ENCODE measurements around the gene MFN2.
"Not testable (repeated sequence)": the region's sequence is repeated elsewhere in the genome, so short reads cannot be mapped to it uniquely, and the experiment has no call there.

Gene MFN2

GRCh38 chr1:12014141-12014991 lies 34.1 kb downstream of the MFN2 start:
- H3K4me3 ChIP-seq (ENCODE audit: low read depth, low read length), result no peak overlapping the region
- no peak for DNase-seq (ENCODE audit: low read depth)

GRCh38 chr1:12015001-12015491 lies 34.8 kb downstream of the MFN2 start:
- DNase-seq (ENCODE audit: low read depth), result no peak
- no peak overlapping the region for H3K4me3 ChIP-seq (ENCODE audit: low read depth, low read length)

- no peak for DNase-seq (ENCODE audit: low read depth)
- H3K4me3 ChIP-seq (ENCODE audit: low read depth, low read length), result no peak overlapping the region
These were observed 35.3 kb downstream of the MFN2 start for GRCh38 chr1:12015499-12015898.

GRCh38 chr1:12016182-12016581 lies 35.9 kb downstream of the MFN2 start:
- DNase-seq (ENCODE audit: low read depth), result no peak

GRCh38 chr1:12019858-12020509 lies 39.7 kb downstream of the MFN2 start:
- DNase-seq (ENCODE audit: low read depth), result no peak
- H3K4me3 ChIP-seq (ENCODE audit: low read depth, low read length), result peak overlapping the region; percentile 78

More at GRCh38 chr1:12016182-12016581, 35.9 kb downstream of the MFN2 start:
- H3K4me3 ChIP-seq (ENCODE audit: low read depth, low read length), result no peak overlapping the region

GRCh38 chr1:12021616-12022015 lies 41.4 kb downstream of the MFN2 start:
- DNase-seq (ENCODE audit: low read depth), result no peak
- H3K4me3 ChIP-seq (ENCODE audit: low read depth, low read length), result no peak overlapping the region

- no peak overlapping the region for H3K4me3 ChIP-seq (ENCODE audit: low read depth, low read length)
- no peak for DNase-seq (ENCODE audit: low read depth)
These were observed 41.8 kb downstream of the MFN2 start for GRCh38 chr1:12022036-12022435.

GRCh38 chr1:12026586-12026985 lies 46.3 kb downstream of the MFN2 start:
- H3K4me3 ChIP-seq (ENCODE audit: low read depth, low read length), result no peak overlapping the region
- DNase-seq (ENCODE audit: low read depth), result no peak

- DNase-seq (ENCODE audit: low read depth), result no peak
These were observed 48.0 kb downstream of the MFN2 start for GRCh38 chr1:12028248-12028647.

GRCh38 chr1:12028957-12029511 lies 48.8 kb downstream of the MFN2 start:
- H3K4me3 ChIP-seq (ENCODE audit: low read depth, low read length), result no peak overlapping the region

More at GRCh38 chr1:12028248-12028647, 48.0 kb downstream of the MFN2 start:
- H3K4me3 ChIP-seq (ENCODE audit: low read depth, low read length), result no peak overlapping the region

GRCh38 chr1:12029720-12030339 lies 49.6 kb downstream of the MFN2 start:
- no peak overlapping the region for H3K4me3 ChIP-seq (ENCODE audit: low read depth, low read length)
- DNase-seq (ENCODE audit: low read depth), result no peak

More at GRCh38 chr1:12028957-12029511, 48.8 kb downstream of the MFN2 start:
- no peak for DNase-seq (ENCODE audit: low read depth)

GRCh38 chr1:12031039-12031980 lies 51.1 kb downstream of the MFN2 start:
- DNase-seq (ENCODE audit: low read depth), result no peak
- no peak overlapping the region for H3K4me3 ChIP-seq (ENCODE audit: low read depth, low read length)

- DNase-seq (ENCODE audit: low read depth), result no peak
- no peak overlapping the region for H3K4me3 ChIP-seq (ENCODE audit: low read depth, low read length)
These were observed 51.9 kb downstream of the MFN2 start for GRCh38 chr1:12032161-12032621.

GRCh38 chr1:12033441-12033840 lies 53.2 kb downstream of the MFN2 start:
- not testable (repeated sequence) for H3K4me3 ChIP-seq (ENCODE audit: low read depth, low read length); DNase-seq (ENCODE audit: low read depth)

- DNase-seq (ENCODE audit: low read depth), result peak; percentile 34
- no peak overlapping the region for H3K4me3 ChIP-seq (ENCODE audit: low read depth, low read length)
These were observed 54.1 kb downstream of the MFN2 start for GRCh38 chr1:12034381-12034801.

- no peak for DNase-seq (ENCODE audit: low read depth)
- H3K4me3 ChIP-seq (ENCODE audit: low read depth, low read length), result no peak overlapping the region
These were observed 55.1 kb downstream of the MFN2 start for GRCh38 chr1:12035312-12035711.

GRCh38 chr1:12037486-12038355 lies 57.5 kb downstream of the MFN2 start:
- no peak overlapping the region for H3K4me3 ChIP-seq (ENCODE audit: low read depth, low read length)

More at GRCh38 chr1:12037486-12038355, 57.5 kb downstream of the MFN2 start:
- no peak for DNase-seq (ENCODE audit: low read depth)

Measured in skeletal muscle cell (primary cell).